GM12864 (cell line): Measurements from ENCODE around the gene CELF5.
"Not testable (repeated sequence)": the region's sequence is repeated elsewhere in the genome, so short reads cannot be mapped to it uniquely, and the experiment has no call there.

Experiments
- DNase-seq: peaks from one replicate; pipeline ENCODE4 v3.0.0-alpha.2; 2011; ENCODE audit warnings: low read depth
- H3K4me3 ChIP-seq: 2 replicates; pipeline ENCODE4 v1.5.1; 2011; ENCODE audit warnings: mild to moderate bottlenecking, low read depth, low read length, control low read depth
- TF ChIP-seq, protein P1 (sequence below): IDR thresholded peaks from 2 replicates; pipeline ENCODE4 v1.5.1; 2011; ENCODE audit warnings: low read depth, mild to moderate bottlenecking, moderate library complexity, low read length, control low read depth, inconsistent platforms; ENCODE audit errors: missing control alignments

Gene CELF5

DNA sequence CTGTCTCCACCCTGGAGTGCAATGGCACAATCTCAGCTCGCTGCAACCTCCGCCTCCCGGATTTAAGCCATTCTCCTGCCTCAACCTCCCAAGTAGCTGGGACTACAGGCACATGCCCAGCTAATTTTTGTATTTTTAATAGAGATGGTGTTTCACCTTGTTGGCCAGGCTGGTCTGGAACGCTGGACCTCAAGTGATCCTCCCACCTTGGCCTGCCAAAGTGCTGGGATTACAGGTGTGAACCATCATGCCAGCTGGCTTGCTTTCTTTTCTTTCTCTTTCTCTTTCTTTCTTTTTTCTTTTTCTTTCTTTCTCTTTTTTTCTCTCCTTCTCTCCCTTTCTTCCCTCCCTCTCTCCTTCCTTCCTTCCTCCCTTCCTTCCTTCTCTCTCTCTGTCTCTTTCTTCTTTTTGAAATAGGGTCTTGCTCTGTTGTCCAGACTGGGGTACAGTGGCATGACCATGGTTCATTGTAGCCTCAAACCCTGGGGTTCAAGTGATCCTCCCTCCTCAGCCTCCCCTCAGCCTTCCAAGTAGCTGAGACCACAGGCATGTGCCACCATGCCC, 108.6 kb downstream of the CELF5 start:
- H3K4me3 ChIP-seq = no peak overlapping the region
- TF ChIP-seq, protein P1, sequence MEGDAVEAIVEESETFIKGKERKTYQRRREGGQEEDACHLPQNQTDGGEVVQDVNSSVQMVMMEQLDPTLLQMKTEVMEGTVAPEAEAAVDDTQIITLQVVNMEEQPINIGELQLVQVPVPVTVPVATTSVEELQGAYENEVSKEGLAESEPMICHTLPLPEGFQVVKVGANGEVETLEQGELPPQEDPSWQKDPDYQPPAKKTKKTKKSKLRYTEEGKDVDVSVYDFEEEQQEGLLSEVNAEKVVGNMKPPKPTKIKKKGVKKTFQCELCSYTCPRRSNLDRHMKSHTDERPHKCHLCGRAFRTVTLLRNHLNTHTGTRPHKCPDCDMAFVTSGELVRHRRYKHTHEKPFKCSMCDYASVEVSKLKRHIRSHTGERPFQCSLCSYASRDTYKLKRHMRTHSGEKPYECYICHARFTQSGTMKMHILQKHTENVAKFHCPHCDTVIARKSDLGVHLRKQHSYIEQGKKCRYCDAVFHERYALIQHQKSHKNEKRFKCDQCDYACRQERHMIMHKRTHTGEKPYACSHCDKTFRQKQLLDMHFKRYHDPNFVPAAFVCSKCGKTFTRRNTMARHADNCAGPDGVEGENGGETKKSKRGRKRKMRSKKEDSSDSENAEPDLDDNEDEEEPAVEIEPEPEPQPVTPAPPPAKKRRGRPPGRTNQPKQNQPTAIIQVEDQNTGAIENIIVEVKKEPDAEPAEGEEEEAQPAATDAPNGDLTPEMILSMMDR = no peak
- no peak for DNase-seq

- DNase-seq = no peak
- no peak overlapping the region for H3K4me3 ChIP-seq
- TF ChIP-seq, protein P1 = no peak
Observed at GRCh38 chr19:3333662-3334061, 109.2 kb downstream of the CELF5 start.

- not testable (repeated sequence) for H3K4me3 ChIP-seq, DNase-seq
Observed at GRCh38 chr19:3334749-3335430, 110.4 kb downstream of the CELF5 start.

GRCh38 chr19:3335431-3336350, 111.2 kb downstream of the CELF5 start:
- no peak overlapping the region for H3K4me3 ChIP-seq
- TF ChIP-seq, protein P1 = no peak
- no peak for DNase-seq

GRCh38 chr19:3336351-3336679, 111.9 kb downstream of the CELF5 start:
- no peak for DNase-seq
- H3K4me3 ChIP-seq = no peak overlapping the region
- TF ChIP-seq, protein P1 = no peak

DNA sequence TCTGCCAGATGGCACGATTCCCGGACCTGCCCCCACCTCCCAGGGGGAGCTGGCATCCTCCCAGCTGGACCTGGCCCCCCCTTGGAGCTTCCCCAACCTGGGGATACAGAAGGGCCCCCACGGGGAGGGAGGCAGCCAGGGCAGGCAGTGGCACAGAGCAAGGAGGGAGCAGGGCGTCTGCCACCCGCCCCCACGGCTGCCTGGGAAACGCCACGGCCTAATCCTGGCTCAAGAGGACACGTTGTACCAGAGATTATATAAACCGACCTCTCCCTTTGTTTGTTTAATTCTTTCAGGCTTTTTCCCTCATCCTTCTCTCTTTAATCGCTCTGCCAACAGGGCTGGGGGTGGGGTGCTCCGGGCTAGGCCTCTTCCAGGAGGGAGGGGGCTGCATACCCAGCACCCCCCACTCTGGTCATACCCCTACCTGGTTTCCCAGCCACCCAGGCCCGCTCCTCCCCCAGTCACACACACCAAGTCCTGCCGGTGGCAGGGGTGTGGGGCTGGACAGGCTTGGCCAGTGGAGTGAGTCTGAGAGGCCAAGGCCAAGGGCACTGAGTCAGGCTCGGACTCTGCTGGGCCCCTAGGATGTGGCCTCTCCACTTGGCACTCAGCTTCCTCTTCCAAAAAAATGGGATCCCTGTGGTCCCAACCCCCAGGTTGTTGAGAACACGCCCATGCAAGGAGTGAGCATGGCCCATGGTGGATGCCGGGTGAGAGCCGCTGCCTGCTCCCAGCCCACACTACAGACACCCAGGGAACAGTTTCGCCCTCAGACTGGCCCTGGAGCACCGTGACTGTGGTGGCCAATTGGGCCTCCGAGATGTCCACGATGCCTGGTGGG, 112.4 kb downstream of the CELF5 start:
- DNase-seq = no peak
- TF ChIP-seq, protein P1 = no peak
- no peak overlapping the region for H3K4me3 ChIP-seq
